Testis (tissue), 2 donors: ENCODE measurements around the gene ABHD5.
"Not testable (repeated sequence)": the region's sequence is repeated elsewhere in the genome, so short reads cannot be mapped to it uniquely, and the experiment has no call there.

Experiments used
- POLR2A ChIP-seq: fragments of 450-650 bp; IDR thresholded peaks from one replicate; pipeline ENCODE4 v1.6.1; 2017; ENCODE audit warnings: antibody characterized with exemption, mild to moderate bottlenecking, moderate library complexity
- TF ChIP-seq, protein P1 (sequence below), 3 experiments: fragments of 450-650 bp in 2 of 3; fragments of 200-600 bp in 1 of 3; sonication (generic) in 1 of 3; IDR thresholded peaks; one replicate each; pipeline ENCODE4 v1.5.1; 2016 to 2019; ENCODE audit warnings: antibody characterized with exemption in 3 of 3, mild to moderate bottlenecking in 2 of 3, moderate library complexity in 1 of 3

DNA sequence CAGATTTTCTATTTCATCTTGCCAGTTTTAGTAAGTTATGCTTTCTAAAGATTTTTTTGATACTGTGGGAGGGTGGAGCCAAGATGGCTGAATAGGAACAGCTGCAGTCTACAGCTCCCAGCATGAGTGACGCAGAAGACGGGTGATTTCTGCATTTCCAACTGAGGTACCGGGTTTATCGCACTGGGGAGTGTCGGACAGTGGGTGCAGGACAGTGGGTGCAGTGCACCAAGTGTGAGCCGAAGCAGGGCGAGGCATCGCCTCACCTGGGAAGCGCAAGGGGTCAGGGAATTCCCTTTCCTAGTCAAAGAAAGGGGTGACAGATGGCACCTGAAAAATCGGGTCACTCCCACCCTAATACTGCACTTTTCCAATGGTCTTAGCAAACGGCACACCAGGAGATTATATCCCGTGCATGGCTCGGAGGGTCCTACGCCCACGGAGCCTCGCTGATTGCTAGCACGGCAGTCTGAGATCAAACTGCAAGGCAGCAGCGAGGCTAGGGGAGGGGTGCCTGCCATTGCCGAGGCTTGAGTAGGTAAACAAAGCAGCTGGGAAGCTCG lies 11.8 kb upstream of the ABHD5 start:
- TF ChIP-seq, protein P1, sequence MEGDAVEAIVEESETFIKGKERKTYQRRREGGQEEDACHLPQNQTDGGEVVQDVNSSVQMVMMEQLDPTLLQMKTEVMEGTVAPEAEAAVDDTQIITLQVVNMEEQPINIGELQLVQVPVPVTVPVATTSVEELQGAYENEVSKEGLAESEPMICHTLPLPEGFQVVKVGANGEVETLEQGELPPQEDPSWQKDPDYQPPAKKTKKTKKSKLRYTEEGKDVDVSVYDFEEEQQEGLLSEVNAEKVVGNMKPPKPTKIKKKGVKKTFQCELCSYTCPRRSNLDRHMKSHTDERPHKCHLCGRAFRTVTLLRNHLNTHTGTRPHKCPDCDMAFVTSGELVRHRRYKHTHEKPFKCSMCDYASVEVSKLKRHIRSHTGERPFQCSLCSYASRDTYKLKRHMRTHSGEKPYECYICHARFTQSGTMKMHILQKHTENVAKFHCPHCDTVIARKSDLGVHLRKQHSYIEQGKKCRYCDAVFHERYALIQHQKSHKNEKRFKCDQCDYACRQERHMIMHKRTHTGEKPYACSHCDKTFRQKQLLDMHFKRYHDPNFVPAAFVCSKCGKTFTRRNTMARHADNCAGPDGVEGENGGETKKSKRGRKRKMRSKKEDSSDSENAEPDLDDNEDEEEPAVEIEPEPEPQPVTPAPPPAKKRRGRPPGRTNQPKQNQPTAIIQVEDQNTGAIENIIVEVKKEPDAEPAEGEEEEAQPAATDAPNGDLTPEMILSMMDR (IDR thresholded peaks at IDR 0.05): not testable (repeated sequence)
- TF ChIP-seq POLR2A: not testable (repeated sequence)
